ENCODE data around the gene GAPDH.
"Not testable (repeated sequence)": the region's sequence is repeated elsewhere in the genome, so short reads cannot be mapped to it uniquely, and the experiment has no call there.

GAPDH gene

DNA sequence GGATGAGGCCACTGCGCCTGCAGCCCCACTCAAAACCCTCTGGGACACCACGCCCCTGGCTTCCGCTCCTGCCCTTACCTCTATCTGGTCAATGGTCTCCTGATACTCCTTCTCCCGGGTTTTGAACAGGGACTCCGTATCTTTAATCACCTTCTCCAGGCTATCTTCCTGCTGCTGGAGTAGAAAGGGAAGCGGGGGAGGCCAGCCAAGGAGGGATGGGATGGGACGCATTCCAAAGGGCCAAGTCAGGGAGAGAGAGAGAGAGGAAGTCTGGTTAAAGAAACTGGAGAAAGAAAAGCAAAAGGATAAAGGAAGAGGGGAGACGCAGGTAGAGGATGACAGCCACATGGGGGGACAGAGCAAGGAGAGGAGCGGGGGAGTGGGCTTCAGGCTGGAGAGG lies 13.7 kb downstream of the GAPDH start:
- no peak for DNase-seq

GRCh38 chr12:6548556-6548955 lies 14.2 kb downstream of the GAPDH start:
- DNase-seq = no peak

DNA sequence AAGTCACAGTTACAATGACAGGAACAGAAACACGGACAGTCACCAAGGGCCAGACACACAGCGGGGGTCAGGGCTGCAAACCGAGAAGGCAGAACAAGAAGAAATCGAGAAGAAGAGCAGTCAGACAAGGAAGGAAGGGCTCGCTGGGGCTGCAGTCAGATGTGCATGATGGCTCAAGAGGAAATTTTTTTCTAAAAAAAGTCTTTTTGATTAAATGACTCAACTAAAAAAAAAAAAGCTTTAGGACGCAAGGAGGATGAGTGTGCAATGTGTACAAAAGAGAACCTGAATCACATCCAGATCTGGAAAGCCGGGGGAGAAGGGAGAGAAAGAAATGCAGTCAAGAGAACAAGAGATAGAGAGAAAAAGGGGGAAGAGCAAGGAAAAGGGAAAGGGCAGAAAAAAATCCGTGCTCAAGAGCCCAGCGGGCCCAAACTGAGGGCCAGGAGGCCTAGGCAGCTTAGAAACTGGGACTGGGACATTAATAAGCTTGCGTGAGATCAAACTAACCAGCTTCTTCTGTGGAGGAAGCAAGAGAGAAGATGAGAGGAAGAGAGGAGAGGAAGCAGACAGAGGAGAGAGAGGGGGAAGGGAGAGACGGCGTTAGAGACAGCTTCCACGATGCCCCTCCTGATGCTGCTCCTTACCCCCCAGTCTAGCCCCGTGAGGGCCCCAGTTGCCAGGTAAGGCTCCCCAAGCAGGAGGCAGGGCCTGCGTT lies 14.8 kb downstream of the GAPDH start:
- DNase-seq = no peak

- DNase-seq = no peak
Observed at GRCh38 chr12:6549684-6550151, 15.4 kb downstream of the GAPDH start.

DNA sequence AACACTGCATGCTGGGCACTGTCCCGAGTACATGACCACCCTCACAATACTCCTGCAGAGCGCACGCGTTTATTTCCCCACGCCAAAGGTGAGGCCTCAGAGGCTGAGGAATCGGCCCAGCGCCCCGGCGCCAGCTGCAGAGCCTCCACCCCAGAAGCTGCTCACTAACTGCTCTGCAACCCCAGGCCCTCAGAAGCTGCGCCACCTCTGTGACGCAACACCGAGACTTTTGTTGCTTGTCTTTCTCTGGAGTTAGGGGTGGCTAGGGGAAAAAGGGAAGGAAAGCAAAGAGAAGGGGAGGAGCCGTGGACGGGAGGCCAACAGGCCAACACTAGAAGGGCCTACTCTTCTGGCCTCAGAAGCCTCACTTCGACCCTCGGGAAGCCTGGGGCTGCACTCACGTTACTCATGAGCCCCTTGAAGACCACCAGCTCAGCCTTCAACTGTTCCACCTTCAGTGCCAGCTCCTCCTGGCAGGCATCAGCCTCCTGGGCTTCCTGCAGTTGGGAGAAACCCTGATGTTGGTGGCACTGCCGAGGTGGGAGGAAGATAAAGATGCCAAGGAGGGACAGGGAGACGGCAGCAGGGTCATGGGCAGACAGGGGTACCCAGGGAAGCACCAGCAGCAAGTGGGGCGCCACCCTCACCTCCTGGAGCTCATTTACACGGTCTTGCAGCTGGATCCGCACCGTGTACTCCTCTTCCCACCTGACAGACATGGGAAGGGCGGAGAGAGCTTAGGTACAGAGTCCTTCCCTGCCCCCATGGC lies 16.2 kb downstream of the GAPDH start:
- DNase-seq = peak; percentile 73

DNA sequence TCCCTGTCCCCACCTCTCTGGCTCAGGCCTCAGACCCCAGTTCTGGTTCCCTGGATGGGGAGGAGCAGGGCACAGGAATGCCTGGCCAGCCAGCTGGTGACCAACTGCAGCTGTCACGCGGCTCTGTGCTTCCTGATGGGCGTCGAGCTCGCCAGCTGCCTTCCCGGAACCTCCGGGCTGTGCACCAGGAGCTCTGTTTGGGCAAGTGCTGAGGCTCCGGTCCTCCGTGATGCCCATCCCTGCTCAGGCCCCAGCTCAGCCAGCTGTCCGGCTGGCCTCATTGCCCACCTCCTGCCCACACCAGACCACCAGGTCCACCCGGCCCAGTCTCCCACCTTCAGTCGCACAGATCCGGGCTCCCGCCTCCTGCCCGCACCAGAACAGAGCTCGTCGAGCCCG lies 16.7 kb downstream of the GAPDH start:
- no peak for DNase-seq

- DNase-seq = no peak
Observed at GRCh38 chr12:6551496-6552139, 17.3 kb downstream of the GAPDH start.

DNA sequence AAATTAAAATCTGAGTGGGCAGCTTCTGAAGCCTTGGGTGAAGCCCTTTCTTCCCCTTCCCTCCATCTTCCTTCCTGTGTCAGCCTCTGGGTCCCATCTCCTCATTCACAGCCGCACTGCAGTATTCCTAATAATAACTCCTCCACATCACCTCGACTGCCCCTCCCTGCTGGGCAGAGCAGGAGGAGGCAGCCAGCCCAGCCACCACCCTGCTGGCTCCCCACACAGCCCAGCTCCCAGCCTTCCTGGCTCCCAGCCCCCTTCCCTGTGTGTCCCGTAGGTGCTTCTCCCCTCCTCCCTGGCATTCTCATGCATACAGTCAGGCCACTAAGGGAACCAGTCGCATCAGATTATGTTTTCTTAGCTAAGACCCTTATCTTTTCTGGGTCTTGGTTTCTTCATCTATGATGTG lies 17.8 kb downstream of the GAPDH start:
- no peak for DNase-seq

- no peak for DNase-seq
Observed at GRCh38 chr12:6553051-6553868, 18.9 kb downstream of the GAPDH start.

DNA sequence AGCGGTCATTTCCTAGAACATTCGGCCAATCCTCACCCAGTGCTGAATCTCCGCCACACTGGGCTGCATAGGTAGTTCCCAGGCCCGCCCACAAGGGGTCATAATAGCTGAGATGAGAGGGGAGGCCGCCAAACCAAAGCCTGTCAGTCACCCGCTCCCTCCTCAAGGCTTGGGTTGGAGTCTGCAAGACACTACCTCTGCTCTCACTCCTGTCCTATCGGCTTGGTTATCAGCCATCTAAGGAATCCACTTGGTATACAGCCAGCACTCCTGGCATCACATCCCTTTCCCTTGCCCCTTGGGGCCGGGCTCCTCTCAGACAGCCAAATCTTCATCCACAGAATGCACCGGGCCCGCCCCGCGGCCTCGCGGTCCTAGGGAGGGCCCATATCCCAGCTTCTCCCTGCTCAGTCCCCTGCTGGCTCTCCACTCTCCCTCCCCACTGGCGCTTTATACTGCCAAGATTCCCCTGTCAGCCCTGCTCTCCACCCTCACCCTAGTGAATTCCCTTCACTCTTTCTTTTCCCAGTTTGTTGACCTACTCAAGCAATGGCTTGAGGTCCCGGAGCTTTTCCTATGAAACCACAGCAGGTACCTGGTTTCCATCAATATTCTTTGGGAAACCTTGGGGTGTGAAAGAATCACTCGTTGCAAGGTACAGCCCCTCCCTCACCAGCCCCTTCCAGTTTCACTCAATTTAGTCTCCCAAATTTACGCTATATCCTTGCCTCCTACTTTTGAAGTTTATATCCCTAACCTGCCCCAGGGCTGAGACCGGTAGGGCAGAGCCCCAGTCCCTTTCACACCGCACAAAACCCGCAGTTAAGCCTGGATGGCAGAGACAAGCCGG lies 20.1 kb downstream of the GAPDH start:
- DNase-seq = peak; percentile 36

DNA sequence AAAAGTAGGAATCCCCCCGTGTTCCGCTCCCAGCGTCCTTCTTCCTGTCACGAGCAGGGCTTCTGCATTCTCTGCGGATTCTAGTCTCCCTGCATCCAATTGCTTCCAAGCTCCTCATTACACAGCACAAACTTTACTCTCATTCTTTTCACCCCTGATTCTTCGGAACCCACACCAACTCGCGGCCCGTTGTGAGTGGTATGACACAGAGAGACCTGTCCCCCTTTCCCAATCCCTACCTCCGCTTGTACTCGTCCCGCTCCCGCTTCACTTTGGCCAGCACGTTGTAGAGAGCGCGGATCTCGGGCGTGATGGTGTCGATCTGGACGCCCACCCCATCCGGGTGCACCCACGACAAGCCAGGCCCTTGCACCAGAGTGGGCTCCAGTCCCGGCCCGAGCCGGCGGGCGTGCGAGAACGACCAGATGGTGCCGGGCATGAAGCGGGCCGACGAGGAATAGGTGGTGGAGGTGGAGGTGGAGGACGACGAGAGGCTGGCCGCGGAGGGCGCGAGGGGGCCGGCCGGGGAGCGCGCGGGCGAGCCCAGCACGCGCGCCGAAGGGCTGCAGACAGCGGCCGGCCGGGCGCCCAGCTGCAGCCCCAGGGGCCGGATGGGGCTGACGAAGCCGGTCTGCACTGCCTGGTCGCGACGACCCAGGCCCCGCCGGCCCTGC lies 20.8 kb downstream of the GAPDH start:
- no peak for DNase-seq

DNA sequence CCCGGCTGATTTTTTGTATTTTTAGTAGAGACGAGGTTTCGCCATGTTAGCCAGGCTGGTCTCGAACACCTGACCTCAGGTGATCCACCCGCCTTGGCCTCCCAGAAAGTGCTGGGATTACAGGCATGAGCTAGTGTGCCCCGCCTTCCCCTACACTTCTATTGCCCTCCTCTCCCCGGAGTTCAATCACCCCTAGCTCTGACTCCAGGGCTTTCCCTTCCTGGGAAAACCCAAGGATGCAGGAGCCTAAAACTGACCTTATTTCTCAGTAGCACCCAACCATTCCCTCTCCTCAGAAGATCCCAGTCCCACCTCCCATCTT lies 22.1 kb downstream of the GAPDH start:
- not testable (repeated sequence) for DNase-seq

GRCh38 chr12:6556857-6557256 lies 22.5 kb downstream of the GAPDH start:
- no peak for DNase-seq

GRCh38 chr12:6558014-6558760 lies 23.9 kb downstream of the GAPDH start:
- DNase-seq = not testable (repeated sequence)

GRCh38 chr12:6559500-6559899 lies 25.2 kb downstream of the GAPDH start:
- no peak for DNase-seq

DNA sequence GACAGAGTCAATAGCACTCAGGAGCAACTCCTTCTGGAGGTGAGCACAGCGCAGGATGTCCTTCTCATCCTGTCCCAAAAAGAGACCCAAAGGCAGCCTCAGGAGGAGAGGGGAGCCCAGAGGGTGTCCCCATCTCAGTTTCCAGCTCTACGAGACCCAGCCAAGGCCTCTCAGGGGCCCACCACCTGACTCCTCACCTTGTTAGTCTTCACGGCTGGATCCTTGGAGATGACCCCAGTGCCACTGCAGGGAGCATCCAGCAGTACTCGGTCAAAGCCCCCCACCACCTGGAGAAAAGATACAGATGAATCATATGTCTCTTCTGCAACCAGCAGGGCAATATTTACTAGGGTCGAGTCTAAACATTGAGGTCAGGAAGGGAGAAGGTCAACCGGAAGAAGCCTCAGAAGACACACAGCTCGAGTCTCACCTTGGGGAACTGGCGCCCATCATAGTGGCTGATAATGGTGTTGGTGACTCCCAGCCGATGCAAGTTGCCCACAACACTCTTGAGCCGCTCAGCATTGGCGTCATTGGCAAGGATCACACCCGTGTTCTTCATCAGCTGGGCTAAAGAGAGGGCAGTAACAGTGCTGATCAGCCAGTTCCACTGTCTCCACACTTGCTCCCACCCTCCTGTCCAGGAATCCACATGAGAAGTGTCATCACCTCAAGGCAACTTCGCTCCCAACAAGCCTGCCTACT lies 26.3 kb downstream of the GAPDH start:
- no peak for DNase-seq

- DNase-seq = no peak
Observed at GRCh38 chr12:6562881-6563280, 28.6 kb downstream of the GAPDH start.

DNA sequence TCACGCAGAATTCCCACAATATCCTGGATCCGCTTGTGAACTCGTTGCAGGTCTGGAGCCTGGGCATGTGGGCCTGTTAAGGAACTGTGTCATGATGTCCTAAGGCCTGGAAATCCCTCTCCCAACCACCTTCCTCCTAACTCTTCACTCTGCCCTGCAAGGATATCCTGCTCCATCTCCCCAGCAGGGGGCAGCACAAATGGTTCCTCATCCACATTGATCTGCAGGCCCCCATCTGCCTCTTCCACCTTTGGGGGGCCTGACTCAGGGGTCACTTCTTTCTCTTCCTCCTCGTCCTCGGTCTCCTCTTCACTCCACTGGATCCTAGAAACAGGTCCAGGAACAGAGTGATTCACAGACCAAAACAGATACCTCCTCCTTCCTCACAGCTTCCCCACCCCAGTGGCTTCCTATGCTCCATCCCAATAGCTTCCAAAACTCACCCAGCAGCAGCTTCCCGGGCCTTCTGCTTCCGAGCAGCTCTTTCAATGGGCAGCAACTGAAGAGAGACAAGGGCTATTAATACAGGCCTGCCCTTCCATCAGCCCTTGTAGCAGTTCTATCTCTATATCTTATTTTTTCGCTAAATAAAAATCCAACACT lies 29.2 kb downstream of the GAPDH start:
- no peak for DNase-seq

DNA sequence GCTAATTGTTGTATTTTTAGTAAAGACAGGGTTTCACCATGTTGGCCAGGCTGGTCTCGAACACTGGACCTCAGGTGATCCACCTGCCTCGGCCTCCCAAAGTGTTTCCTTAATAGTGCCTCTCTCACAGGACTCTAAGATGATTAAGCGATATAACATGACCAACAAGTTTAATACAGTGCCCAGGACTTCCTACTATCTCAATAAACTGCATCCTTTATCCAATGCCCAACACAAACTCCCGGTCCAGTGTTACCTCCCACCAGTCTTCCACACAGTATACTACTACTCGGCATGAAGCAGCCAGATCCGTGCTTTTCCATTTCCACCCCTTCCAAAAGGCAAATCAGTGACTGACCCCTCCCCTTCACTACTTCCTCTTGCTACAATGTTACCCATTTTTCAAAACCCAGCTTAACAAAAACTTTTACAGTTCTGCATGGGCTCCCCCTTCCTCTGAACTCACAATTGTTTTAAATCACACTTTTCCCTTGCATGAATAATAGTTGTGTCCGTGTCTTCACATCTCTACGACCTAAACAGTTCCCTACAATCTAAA lies 32.9 kb downstream of the GAPDH start:
- no peak for DNase-seq

Measured in SIG-M5 (cell line).